Liver (tissue), 9 donors: ENCODE results near the gene ANKRD10. TPM values are rescaled to one million over a fixed set of nuclear protein-coding genes. Genes with fewer than 3 reads are reported as not detected.
A peak's percentile ranks its signal among the peaks of the same experiment; 100 is the strongest.

ENCODE experiments used
- DNase-seq: peaks from one replicate; pipeline ENCODE4 v3.0.0-alpha.2; 2017; ENCODE audit warnings: low spot score
- H3K27ac ChIP-seq, 2 donors: one replicate each; pipeline ENCODE4 v1.7.0; 2013; ENCODE audit warnings: inconsistent platforms in 2 of 2, low read length in 2 of 2, control low read depth in 1 of 2, low read depth in 1 of 2, mild to moderate bottlenecking in 1 of 2
- H3K27me3 ChIP-seq, 4 donors: one replicate each; pipeline versions ENCODE4 v1.6.1 to v1.7.0; 2013; ENCODE audit warnings: low read length in 3 of 4, inconsistent platforms in 1 of 4, mild to moderate bottlenecking in 1 of 4, moderate library complexity in 1 of 4; ENCODE audit not compliant: control insufficient read depth in 4 of 4, insufficient read depth in 4 of 4
- H3K36me3 ChIP-seq, 4 donors: one replicate each; pipeline versions ENCODE4 v1.6.1 to v1.7.0; 2013; ENCODE audit warnings: low read length in 3 of 4, mild to moderate bottlenecking in 3 of 4, low read depth in 1 of 4, moderate library complexity in 1 of 4; ENCODE audit not compliant: control insufficient read depth in 4 of 4, insufficient read depth in 3 of 4
- H3K4me1 ChIP-seq, 4 donors: one replicate each; pipeline versions ENCODE4 v1.6.1 to v1.7.0; 2013; ENCODE audit warnings: low read length in 3 of 4, mild to moderate bottlenecking in 3 of 4, moderate library complexity in 1 of 4; ENCODE audit not compliant: control insufficient read depth in 4 of 4, insufficient read depth in 4 of 4
- H3K4me3 ChIP-seq, 3 donors: one replicate each; pipeline versions ENCODE4 v1.6.1 to v1.7.0; 2013; ENCODE audit warnings: low read length in 3 of 3, control low read depth in 1 of 3, low read depth in 1 of 3, mild to moderate bottlenecking in 1 of 3
- H3K9ac ChIP-seq, 2 donors: one replicate each; pipeline ENCODE4 v1.7.0; 2013; ENCODE audit warnings: low read length in 2 of 2, mild to moderate bottlenecking in 2 of 2, moderate library complexity in 2 of 2, control low read depth in 1 of 2, low read depth in 1 of 2
- H3K9me3 ChIP-seq, 4 donors: one replicate each; pipeline versions ENCODE4 v1.6.1 to v1.7.0; 2013; ENCODE audit warnings: low read length in 3 of 4; ENCODE audit not compliant: control insufficient read depth in 4 of 4
- EGR1 ChIP-seq, 2 donors: IDR thresholded peaks; 2 replicates each; pipeline ENCODE4 v1.6.1; 2016 to 2018; ENCODE audit warnings: antibody characterized with exemption in 2 of 2, low read depth in 2 of 2
- FOXA2 ChIP-seq: IDR thresholded peaks from 2 replicates; pipeline ENCODE4 v1.6.1; 2016; ENCODE audit warnings: antibody characterized with exemption
- GABPA ChIP-seq, 2 donors: IDR thresholded peaks in 1 of 2; conservative IDR thresholded peaks in 1 of 2; 2 replicates each; pipeline ENCODE4 v1.6.1; 2016; ENCODE audit warnings: antibody characterized with exemption in 2 of 2, mild to moderate bottlenecking in 1 of 2, moderate library complexity in 1 of 2
- HNF4A ChIP-seq, 2 donors: conservative IDR thresholded peaks; 2 replicates each; pipeline ENCODE4 v1.6.1; 2016; ENCODE audit warnings: antibody characterized with exemption in 2 of 2, mild to moderate bottlenecking in 2 of 2
- HNF4G ChIP-seq: IDR thresholded peaks from 2 replicates; pipeline ENCODE4 v1.6.1; 2016; ENCODE audit warnings: antibody characterized with exemption
- JUND ChIP-seq, 2 donors: IDR thresholded peaks; 2 replicates each; pipeline ENCODE4 v1.6.1; 2016; ENCODE audit warnings: antibody characterized with exemption in 2 of 2
- NR2F2 ChIP-seq: IDR thresholded peaks from 2 replicates; pipeline ENCODE4 v1.6.1; 2016; ENCODE audit warnings: antibody characterized with exemption
- RAD21 ChIP-seq, 2 donors: IDR thresholded peaks; 2 replicates each; pipeline ENCODE4 v1.6.1; 2016; ENCODE audit warnings: antibody characterized with exemption in 2 of 2, mild to moderate bottlenecking in 2 of 2
- RXRA ChIP-seq, 2 donors: IDR thresholded peaks; 2 replicates each; pipeline ENCODE4 v1.6.1; 2017 to 2018; ENCODE audit warnings: antibody characterized with exemption in 2 of 2, mild to moderate bottlenecking in 1 of 2
- SP1 ChIP-seq: IDR thresholded peaks from 2 replicates; pipeline ENCODE4 v1.6.1; 2018; ENCODE audit warnings: antibody characterized with exemption, mild to moderate bottlenecking
- TAF1 ChIP-seq: conservative IDR thresholded peaks from 2 replicates; pipeline ENCODE4 v1.6.1; 2016; ENCODE audit warnings: antibody characterized with exemption, mild to moderate bottlenecking
- WGBS: extraction: QIAGEN DNeasy Blood & Tissue Kit; methylation state at CpG from one replicate; pipeline ENCODE4 v1.1.7; 2013; 5-methylcytosine and 5-hydroxymethylcytosine counted together
- polyA plus RNA-seq, 2 donors: library from polyadenylated mRNA; stranded (reverse) in 1 of 2; unstranded in 1 of 2; fragments of 200-250 nt in 1 of 2; fragments of >200 nt in 1 of 2; fragmentation: Nextera tagmentation in 1 of 2; extraction: Ambion mirVana in 1 of 2; gene quantifications; one replicate each; pipeline versions ENCODE4 v1.2.1 to v1.2.3, GENCODE V29; 2013 to 2015
- total RNA-seq, 2 donors: library from RNA; depleted of rRNA; stranded (reverse); fragments of >200 nt; gene quantifications; one replicate each; pipeline ENCODE4 v1.2.3, GENCODE V29; 2014
- TF ChIP-seq, protein P1 (sequence below): IDR thresholded peaks from 2 replicates; pipeline ENCODE4 v1.6.1; 2016; ENCODE audit warnings: antibody characterized with exemption
- TF ChIP-seq, protein P2 (sequence below): IDR thresholded peaks from 2 replicates; pipeline ENCODE4 v1.6.1; 2016; ENCODE audit warnings: antibody characterized with exemption, mild to moderate bottlenecking
- donor health status: healthy.
- donor health status: healthy.
- donor health status: healthy.
- donor health status: healthy.
- donor health status: healthy.

The ANKRD10 gene
- total and polyA plus RNA-seq, 4 donors: 18.8 to 74.1 (median 52.9) TPM

DNA sequence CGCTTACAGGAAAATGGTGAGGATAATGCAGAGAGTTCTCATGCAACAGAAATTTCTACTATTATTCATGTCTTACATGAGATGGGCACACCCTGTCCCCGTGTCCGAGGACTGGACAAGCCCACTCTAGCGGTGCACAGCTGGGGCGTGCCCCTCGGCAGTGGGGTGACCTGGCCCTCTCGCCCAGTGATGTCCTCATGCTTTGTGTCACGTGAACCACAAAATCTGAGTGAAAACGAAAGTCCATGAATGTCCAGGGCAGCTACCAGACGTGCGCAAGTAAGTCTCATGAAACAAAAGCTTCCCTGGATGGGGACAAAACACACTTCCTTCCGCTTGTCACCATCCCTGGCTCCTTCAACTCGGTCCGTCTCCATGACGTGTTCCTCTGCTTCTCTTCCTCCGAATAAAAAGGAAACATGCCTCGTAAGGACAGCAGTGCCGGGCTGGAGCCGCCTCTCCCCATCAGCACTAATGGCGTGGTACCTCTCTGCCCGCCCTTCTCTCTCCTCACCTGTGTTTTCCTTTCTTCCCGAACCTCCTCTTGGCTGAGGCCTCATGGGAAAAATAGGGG, 45.6 kb downstream of the ANKRD10 start:
- TF ChIP-seq NR2F2 (no peak), GABPA (IDR thresholded peaks at IDR 0.05 in 1 of 2, conservative IDR thresholded peaks at IDR 0.05 in 1 of 2) (peak in 1 of 2 donors; percentile 17)
- H3K27me3 ChIP-seq: no peaks in the 10 kb centered on the region
- H3K4me3 ChIP-seq: no peak overlapping the region
- H3K36me3 ChIP-seq: no peaks in the 10 kb centered on the region
- H3K4me1 ChIP-seq: peaks cover 0 to 1% (median 0%) of the 10 kb centered on the region in 4 donors
- H3K9me3 ChIP-seq: peaks cover 0 to 3% (median 0%) of the 10 kb centered on the region in 4 donors
- H3K27ac ChIP-seq: peak overlapping the region; percentile 67 to 74
- no peak for DNase-seq
- 77% methylated on average over 22 of the region's 22 CpGs for WGBS
- peak overlapping the region in 1 of 2 donors; percentile 24 for H3K9ac ChIP-seq

DNA sequence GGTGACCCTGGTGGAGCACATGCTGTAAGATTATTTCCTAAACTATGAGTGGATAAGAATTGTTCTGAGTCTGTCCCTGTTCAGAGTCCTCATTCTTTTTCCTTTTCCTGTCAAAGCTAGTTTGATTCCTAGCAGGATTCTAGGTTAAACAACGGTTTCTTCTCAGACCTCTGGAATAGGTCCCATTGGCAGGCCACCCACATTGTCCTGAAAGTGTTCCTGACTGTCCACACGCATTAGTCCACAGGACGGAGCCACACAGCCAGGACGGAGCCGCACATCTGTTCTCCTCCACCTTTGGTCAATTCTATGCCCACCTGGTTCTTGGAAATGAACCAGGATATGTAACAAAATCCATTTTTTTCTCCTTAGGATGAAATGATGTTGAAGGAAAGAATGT, 46.1 kb downstream of the ANKRD10 start:
- no peak overlapping the region for H3K4me3 ChIP-seq
- no peak overlapping the region for H3K9ac ChIP-seq
- no peak for DNase-seq
- no peaks in the 10 kb centered on the region for H3K36me3 ChIP-seq
- no peaks in the 10 kb centered on the region for H3K27me3 ChIP-seq
- 76% methylated on average over 5 of the region's 5 CpGs for WGBS
- no peaks in the 10 kb centered on the region for H3K4me1 ChIP-seq
- peaks cover 0 to 3% (median 0%) of the 10 kb centered on the region in 4 donors for H3K9me3 ChIP-seq
- H3K27ac ChIP-seq: peak overlapping the region in 1 of 2 donors; percentile 42
- TF ChIP-seq, protein P1, sequence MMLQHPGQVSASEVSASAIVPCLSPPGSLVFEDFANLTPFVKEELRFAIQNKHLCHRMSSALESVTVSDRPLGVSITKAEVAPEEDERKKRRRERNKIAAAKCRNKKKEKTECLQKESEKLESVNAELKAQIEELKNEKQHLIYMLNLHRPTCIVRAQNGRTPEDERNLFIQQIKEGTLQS: no peak
- TF ChIP-seq HNF4G (no peak), TAF1 (no peak), RXRA (IDR thresholded peaks at IDR 0.05) (no peak), RAD21 (IDR thresholded peaks at IDR 0.05) (no peak), NR2F2 (no peak)

DNA sequence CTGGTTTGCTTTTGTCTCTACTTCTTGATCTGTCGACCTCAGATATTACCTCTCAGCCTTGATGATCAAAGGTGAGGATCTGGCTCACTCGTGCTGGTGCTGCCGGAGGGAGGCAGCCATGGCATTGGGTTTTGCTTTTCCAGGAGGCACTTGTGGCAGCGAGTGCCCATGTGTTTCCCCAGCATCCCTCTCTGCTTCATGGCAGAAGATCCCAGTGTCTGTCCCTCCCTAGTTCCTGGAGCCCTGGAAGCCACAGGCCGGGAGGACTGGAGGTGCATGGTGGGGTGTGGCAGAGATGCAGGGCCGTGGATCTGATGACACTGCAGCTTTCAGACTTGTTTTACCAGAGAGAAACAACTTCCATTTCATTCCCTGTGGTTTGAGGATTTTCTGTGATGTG, 47.5 kb downstream of the ANKRD10 start:
- TF ChIP-seq, protein P1: no peak
- TF ChIP-seq EGR1 (IDR thresholded peaks at IDR 0.05; ENCODE audit: low read depth in 2 of 2) (no peak), RAD21 (IDR thresholded peaks at IDR 0.05) (no peak)
- DNase-seq: no peak
- 87% methylated on average over 6 of the region's 6 CpGs for WGBS
- H3K27ac ChIP-seq: no peak overlapping the region
- no peak overlapping the region for H3K4me3 ChIP-seq
- H3K4me1 ChIP-seq: no peaks in the 10 kb centered on the region
- H3K9me3 ChIP-seq: peaks cover 0 to 2% (median 0%) of the 10 kb centered on the region in 4 donors
- no peaks in the 10 kb centered on the region for H3K27me3 ChIP-seq
- H3K9ac ChIP-seq: no peak overlapping the region
- H3K36me3 ChIP-seq: no peaks in the 10 kb centered on the region

DNA sequence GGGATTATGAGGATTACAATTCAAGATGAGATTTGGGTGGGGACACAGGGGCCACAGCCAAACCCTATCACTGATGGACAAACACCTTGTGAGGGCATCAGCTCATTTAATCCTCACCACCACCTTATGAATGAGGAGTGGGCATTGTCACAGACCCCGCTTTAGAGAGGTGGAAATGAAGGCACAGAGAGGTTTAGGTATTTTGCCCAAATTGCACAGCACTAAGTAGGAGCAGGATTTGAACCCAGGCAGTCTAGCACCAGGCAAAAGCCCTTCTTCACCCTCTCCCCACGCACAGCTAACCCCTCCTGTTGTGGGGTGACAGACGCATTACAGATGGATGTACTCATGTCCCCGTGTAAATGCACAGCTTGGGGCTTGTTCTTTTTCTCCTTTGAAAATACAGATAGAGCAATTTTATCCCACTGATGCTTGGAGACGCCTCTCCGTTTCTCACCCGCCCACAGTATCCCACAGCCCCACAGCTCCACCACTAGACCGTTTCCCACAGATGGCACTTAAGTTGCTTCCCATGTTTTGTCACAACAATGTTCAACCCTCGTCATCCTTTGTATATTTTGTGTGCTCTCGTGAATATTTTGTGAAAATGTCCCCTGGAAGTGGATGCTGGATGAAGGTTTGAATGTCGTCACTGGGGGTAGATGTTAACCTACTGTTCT, 48.2 kb downstream of the ANKRD10 start:
- Histone ChIP-seq H3K9ac (no peak overlapping the region), H3K36me3 (no peaks in the 10 kb centered on the region), H3K9me3 (no peaks in the 10 kb centered on the region), H3K27me3 (no peaks in the 10 kb centered on the region), H3K4me1 (no peaks in the 10 kb centered on the region), H3K4me3 (no peak overlapping the region), H3K27ac (no peak overlapping the region)
- 90% methylated on average over 11 of the region's 11 CpGs for WGBS
- TF ChIP-seq FOXA2: no peak
- no peak for TF ChIP-seq SP1
- no peak for TF ChIP-seq JUND (IDR thresholded peaks at IDR 0.05)
- TF ChIP-seq RXRA (IDR thresholded peaks at IDR 0.05): no peak
- TF ChIP-seq, protein P2, sequence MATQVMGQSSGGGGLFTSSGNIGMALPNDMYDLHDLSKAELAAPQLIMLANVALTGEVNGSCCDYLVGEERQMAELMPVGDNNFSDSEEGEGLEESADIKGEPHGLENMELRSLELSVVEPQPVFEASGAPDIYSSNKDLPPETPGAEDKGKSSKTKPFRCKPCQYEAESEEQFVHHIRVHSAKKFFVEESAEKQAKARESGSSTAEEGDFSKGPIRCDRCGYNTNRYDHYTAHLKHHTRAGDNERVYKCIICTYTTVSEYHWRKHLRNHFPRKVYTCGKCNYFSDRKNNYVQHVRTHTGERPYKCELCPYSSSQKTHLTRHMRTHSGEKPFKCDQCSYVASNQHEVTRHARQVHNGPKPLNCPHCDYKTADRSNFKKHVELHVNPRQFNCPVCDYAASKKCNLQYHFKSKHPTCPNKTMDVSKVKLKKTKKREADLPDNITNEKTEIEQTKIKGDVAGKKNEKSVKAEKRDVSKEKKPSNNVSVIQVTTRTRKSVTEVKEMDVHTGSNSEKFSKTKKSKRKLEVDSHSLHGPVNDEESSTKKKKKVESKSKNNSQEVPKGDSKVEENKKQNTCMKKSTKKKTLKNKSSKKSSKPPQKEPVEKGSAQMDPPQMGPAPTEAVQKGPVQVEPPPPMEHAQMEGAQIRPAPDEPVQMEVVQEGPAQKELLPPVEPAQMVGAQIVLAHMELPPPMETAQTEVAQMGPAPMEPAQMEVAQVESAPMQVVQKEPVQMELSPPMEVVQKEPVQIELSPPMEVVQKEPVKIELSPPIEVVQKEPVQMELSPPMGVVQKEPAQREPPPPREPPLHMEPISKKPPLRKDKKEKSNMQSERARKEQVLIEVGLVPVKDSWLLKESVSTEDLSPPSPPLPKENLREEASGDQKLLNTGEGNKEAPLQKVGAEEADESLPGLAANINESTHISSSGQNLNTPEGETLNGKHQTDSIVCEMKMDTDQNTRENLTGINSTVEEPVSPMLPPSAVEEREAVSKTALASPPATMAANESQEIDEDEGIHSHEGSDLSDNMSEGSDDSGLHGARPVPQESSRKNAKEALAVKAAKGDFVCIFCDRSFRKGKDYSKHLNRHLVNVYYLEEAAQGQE: no peak
- TF ChIP-seq HNF4A (conservative IDR thresholded peaks at IDR 0.05): no peak
- TF ChIP-seq EGR1 (IDR thresholded peaks at IDR 0.05; ENCODE audit: low read depth in 2 of 2): no peak
- TF ChIP-seq NR2F2: no peak
- TF ChIP-seq HNF4G: no peak
- no peak for DNase-seq
